Brain pericyte (primary cell): ENCODE measurements around the gene PAQR5.
"Not testable (repeated sequence)": the region's sequence is repeated elsewhere in the genome, so short reads cannot be mapped to it uniquely, and the experiment has no call there.

ENCODE experiments used
- DNase-seq: peaks from one replicate; pipeline ENCODE4 v3.0.0-alpha.2; 2012; ENCODE audit warnings: low read depth, low spot score

Gene PAQR5

DNA sequence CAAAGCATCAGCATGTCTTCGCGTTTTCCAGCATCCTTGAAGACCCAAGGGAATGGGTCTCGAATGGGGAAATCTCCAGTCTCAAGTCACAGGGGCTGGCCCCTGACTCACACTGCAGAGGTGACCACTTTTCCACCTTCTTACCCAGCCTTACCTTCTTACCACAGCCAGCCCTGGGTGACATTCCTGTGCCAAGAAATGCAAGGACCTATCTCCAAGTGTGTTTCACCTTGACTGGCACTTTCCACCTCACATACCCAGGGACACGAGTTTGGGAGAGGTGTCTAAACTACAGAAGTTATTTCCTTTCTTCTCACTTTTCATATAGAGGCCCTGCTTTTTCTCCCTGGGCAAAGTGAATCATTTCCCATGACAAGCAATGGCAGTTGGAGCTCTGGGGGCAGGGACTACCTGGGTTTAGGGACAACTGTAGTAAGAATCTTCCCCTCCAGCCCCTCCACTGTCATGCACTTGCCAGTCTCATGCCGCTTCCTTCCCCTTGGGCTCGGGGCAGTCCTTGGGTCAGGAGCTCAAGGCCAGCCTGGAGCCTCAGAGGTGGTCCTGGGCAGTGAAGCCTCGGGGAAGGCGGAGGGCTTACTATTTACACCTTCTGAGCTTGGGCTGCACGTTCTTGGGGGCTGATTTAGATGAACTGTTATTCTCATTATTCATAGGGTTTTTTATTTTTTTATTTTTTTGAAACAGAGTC is 16.8 kb downstream of the PAQR5 start:
- no peak for DNase-seq

DNA sequence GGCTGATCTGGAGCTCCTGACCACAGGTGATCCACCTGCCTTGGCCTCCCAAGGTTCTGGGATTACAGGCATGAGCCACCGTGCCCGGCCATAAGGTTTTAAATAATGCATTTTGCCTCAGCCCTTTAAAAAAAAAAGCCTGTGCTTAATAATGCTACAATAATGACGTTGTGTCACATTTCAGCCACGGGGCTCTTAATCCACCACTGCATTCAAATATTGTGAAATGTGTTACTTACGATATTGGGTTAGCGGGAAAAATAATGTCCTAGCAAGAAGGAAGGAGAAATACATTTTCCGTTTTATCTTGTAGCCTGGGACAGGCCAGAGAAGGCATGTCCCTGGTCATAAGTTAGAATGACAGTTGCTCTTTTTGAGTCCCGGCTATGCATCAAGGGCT is 17.6 kb downstream of the PAQR5 start:
- no peak for DNase-seq

DNA sequence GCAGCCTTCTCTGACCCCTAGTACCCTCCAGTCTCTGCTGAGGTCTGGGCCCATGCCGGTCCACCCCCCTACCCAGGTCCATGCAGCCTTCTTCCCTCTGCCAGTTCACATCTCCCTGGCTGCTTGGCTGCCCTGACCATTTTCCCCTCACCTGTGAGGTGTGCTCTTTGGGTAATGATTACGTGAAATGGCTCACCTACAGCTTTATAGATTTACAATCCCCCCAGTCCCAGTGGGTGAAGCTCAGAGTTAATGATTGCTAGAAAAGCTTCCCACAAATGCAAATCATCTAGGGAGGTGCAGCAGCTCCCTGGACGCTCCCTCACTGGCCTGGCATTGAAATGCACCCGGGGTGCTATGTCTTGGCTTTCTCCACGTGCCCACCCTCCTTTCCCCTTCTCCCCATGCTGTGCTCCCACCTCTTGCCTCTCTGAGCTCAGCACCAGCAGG is 18.7 kb downstream of the PAQR5 start:
- DNase-seq = no peak

DNA sequence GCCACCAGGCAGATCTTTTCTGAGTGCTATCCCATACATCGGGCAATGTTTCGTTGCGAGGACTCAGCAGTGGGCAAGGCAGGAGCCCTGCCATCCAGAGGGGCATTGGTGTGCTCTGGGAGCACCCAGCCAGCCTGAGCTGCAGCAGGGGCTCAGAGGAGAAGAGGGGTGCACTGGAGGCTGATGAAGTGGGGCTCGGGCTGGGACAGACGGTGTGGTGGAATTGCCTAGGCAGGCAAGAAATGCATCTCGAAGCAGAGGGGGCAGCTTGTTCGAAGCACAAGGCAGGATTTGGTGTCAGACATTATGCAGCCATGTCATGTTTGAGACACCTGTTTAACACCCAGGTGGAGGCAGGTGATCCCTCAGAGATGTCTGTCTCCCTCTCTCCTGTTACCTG is 19.3 kb downstream of the PAQR5 start:
- DNase-seq = no peak

GRCh38 chr15:69319384-69320375 is 21.0 kb downstream of the PAQR5 start:
- no peak for DNase-seq

DNA sequence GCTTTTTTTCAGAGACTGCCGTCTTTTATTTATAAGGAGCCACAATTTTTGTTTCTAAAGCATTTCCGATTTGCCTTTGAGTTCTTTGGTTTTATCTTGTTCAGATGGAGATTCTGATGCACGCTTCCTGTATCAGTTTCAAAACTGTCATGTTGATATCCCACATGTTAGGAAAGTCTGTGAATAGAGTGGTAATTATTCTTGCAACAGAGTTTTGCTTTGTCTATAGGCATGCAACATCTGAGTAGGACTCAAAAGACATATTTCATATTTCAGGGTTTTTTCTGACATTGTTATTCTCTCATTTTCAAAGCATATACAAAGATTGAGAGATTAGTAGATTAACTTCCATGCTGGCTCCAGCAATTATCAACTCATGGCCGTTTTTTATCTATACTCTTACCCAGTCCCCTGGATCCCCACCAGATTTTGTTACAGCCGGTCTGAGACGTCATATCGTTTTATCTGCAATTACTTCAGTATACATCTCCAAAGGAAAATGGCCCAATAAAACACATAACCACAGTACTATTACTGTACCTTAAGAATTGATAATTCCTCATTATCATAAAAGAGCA is 22.4 kb downstream of the PAQR5 start:
- no peak for DNase-seq

DNA sequence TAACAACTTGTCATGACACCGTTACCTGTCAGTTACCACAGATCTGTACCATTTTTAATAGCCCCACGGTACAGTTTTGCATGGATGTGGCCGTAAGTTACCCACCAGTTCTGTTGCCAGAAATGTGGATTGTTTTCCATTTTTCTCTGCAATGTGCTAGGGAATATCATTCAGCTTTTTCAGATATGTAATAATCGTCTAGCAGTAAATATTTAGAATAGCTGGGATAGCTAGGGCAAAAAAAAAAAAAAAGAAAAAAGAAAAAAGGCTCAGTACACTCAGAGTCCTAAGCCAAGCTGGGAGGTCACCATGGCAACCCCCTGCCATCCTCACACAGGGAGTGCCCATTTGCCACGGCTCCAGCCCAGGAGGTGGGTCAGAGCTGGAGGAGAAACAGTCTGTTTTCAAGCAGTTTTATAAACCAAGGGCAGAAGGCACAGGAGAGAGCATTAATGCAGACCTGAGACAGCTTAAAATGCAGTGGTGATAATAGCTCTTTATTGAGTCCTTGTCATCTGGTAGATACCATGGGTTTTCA is 25.2 kb downstream of the PAQR5 start:
- no peak for DNase-seq

- DNase-seq = no peak
Observed at GRCh38 chr15:69324565-69324964, 25.9 kb downstream of the PAQR5 start.

- DNase-seq = no peak
Observed at GRCh38 chr15:69325456-69325971, 26.8 kb downstream of the PAQR5 start.

GRCh38 chr15:69328080-69328479 is 29.4 kb downstream of the PAQR5 start:
- no peak for DNase-seq

- no peak for DNase-seq
Observed at GRCh38 chr15:69328739-69329138, 30.0 kb downstream of the PAQR5 start.

- no peak for DNase-seq
Observed at GRCh38 chr15:69337138-69337537, 38.4 kb downstream of the PAQR5 start.

DNA sequence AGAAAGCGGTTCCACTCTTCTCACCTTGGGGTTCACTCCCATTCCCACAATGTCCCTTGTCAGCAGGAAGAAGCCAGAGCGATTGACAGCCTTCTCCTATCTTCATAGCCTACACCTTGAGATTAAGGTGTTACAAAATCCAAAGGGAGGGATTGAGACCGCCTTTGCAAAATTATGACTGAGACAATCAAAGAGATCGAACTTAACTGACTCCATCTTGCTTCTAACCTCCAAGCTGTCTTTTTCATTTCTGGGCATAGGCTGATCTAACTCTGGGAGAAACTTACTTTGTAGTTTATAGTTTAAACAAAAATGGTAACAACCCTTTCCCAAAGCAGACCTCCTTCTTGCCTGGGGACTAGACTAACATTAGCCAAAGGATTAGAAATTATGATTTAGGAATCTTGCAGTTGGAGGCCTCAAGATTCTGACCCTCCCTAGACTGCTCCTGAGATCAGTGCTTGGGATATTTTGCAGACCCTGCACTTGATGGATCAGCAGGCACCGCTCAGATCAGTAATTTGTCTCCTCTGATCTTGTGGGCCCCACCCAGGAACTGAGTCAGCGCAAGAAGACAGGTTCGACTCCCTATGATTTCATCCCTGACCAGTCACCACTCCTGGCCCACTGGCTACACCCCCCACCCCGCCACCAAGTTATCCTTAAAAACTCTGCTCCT is 40.0 kb downstream of the PAQR5 start:
- no peak for DNase-seq

- DNase-seq = not testable (repeated sequence)
Observed at GRCh38 chr15:69339214-69339543, 40.5 kb downstream of the PAQR5 start.

DNA sequence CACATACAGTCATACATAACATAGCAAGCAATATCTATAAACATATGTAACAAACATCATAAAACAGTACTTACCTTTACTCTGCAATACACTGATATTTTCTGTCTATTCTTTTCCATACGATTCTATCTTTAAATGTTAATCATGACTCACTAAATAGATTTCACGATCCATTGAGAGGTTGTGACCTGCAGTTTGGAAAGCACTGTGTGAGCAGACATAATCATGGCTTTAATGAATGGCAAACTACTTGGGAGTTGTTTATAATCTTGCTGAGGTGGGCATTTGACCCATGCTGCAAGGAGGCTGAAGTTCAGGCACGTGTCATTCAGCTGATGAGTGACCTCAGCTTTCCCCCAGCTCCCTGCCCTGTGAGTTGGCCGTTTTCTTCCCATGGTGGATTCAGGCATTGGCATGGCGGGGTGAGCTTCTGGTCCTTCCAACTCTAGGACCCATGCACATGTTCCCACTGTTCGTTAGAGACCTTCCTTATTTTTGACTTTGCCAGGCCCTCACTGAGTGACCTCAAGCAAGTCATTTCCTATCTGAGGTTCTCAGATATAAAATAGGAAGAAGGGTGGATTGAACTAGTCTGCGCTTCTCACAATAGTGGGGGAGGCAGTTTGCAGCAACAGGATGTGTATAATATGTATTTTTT is 41.7 kb downstream of the PAQR5 start:
- no peak for DNase-seq

DNA sequence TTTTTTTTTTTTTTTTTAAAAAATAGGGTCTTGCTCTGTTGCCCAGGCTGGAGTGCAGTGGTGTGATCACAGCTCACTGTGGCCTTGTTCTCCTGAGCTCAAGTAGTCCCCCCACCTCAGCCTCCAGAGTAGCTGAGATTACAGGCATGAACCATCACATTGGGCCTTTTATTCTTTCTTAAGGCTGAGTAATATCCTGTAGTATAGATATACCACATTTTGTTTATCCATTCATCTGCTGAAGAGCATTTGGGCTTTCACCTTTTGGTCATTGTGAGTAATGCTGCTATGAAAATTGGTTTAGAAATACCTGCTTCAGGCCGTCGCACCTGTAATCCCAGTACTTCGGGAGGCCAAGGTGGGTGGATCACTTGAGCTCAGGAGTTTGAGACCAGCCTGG is 42.6 kb downstream of the PAQR5 start:
- DNase-seq = no peak

DNA sequence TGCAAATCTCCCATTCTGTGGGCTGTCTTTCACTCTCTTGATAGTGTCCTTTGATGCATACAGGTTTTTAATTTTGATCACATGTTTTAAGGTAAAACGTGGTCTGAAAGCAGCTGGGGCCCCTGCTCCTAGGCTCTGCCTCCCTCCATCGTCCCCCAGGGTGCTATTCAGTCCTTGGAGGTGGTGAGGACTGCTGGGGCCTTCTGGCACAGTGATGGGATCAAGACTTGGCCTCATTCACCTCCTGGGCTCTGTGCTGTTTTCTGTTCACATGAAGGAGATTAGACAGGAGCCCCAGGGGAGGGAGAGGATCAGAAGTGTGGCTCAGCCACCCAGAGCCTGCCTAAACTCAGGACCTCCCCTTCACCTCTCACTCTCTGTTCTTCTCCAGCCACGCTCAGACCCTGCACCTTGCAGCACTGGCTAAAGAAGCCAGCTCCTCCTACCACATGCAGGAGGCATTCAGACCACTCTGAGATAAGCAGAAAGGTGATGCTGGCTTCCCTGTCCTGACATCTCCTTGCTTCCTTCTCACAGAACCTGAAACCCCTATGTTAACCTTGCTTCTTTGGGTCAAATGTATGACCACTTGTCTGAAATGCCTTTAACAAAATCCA is 43.9 kb downstream of the PAQR5 start:
- DNase-seq = no peak

GRCh38 chr15:69343133-69343532 is 44.4 kb downstream of the PAQR5 start:
- no peak for DNase-seq

DNA sequence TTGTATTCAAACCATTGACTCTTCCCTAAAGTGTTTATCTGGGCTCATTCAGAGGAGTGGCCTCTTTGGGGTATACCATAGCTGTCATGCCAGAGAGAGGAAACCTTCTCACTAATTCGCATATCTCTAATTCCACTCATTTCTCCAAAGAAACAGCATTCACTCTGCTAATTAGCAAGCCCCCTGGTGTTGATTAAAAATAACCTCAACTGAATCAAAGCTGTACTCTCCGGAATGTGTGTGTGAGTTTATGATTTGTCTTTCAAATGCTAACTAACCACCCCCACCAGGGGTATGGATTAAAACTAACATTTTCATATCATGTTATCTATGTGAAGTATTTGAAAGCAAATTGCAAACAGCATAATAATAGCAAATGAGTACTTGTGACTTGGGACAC is 45.5 kb downstream of the PAQR5 start:
- no peak for DNase-seq

DNA sequence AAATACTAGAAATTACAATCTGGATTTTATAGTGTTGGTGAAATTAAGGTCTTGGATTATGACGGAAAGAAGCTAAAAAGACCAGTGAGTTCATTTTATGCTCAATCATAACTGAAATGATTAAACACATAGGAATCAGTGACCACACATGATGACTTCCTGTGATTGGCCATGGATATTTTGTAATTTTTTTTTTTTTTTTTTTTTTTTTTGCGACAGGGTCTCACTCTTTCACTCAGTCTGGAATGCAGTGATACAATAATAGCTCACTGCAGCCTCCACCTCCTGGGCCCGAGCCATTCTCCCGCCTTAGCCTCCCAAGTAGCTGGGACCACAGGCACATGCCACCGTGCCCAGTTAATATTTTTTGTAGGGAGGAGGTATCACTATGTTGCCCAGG is 47.4 kb downstream of the PAQR5 start:
- DNase-seq = no peak
